HepG2 (cell line): ENCODE results near the gene PPRC1. TPM values are rescaled to one million over a fixed set of nuclear protein-coding genes. Genes with fewer than 3 reads are reported as not detected.

Source experiments
- ATF3 ChIP-seq: sonication (generic); formaldehyde crosslinking; IDR thresholded peaks from 2 replicates; pipeline ENCODE4 v1.4.0; 2020; ENCODE audit warnings: missing genetic modification reagents
- ATF7-NPFF ChIP-seq: sonication (generic); formaldehyde crosslinking; IDR thresholded peaks from 2 replicates; pipeline ENCODE4 v1.8.1; 2023; ENCODE audit warnings: mild to moderate bottlenecking, low read depth, missing genetic modification reagents, moderate library complexity
- CTCF ChIP-seq: sonication (generic); formaldehyde crosslinking; IDR thresholded peaks from 2 replicates; pipeline ENCODE4 v1.5.0; 2020; ENCODE audit warnings: mild to moderate bottlenecking, missing genetic modification reagents, moderate library complexity
- HNRNPK ChIP-seq: fragments of 200-400 bp; formaldehyde crosslinking; IDR thresholded peaks from 2 replicates; pipeline ENCODE4 v1.6.1; 2018; ENCODE audit warnings: low read length, low read depth, moderate library complexity, mild to moderate bottlenecking; ENCODE audit not compliant: poor library complexity, severe bottlenecking
- JARID2 ChIP-seq: sonication (generic); formaldehyde crosslinking; IDR thresholded peaks from 2 replicates; pipeline ENCODE4 v1.8.1; 2023; ENCODE audit warnings: missing genetic modification reagents, inconsistent platforms; ENCODE audit not compliant: insufficient replicate concordance
- MAFK ChIP-seq, 2 experiments: IDR thresholded peaks in 1 of 2; conservative IDR thresholded peaks in 1 of 2; 2 replicates each; pipeline ENCODE4 v1.6.1; 2011; ENCODE audit warnings: improper control_type of control experiment in 2 of 2, low read length in 2 of 2
- PHF20 ChIP-seq: sonication (generic); formaldehyde crosslinking; IDR thresholded peaks from 2 replicates; pipeline ENCODE4 v1.5.0; 2020; ENCODE audit warnings: mild to moderate bottlenecking, missing genetic modification reagents
- PLRG1 ChIP-seq: fragments of 450-650 bp; conservative IDR thresholded peaks from 2 replicates; pipeline ENCODE4 v1.6.1; 2016
- POLR2A ChIP-seq, 2 experiments: IDR thresholded peaks; 2 replicates each; pipeline ENCODE4 v1.6.1; 2011; ENCODE audit warnings: low read depth in 2 of 2, low read length in 2 of 2, mild to moderate bottlenecking in 1 of 2, moderate library complexity in 1 of 2; ENCODE audit not compliant: insufficient read depth in 1 of 2
- RNF2 ChIP-seq: fragments of 450-650 bp; conservative IDR thresholded peaks from 2 replicates; pipeline ENCODE4 v1.6.1; 2016; ENCODE audit warnings: low read depth
- SAFB2 ChIP-seq: sonication (generic); formaldehyde crosslinking; IDR thresholded peaks from 2 replicates; pipeline ENCODE4 v1.5.1; 2020; ENCODE audit warnings: missing genetic modification reagents, low read depth, mild to moderate bottlenecking, borderline replicate concordance
- SALL1 ChIP-seq: sonication (generic); formaldehyde crosslinking; IDR thresholded peaks from 2 replicates; pipeline ENCODE4 v1.8.0; 2022; ENCODE audit warnings: mild to moderate bottlenecking, missing genetic modification reagents
- SKI ChIP-seq: fragments of 450-650 bp; IDR thresholded peaks from one replicate; pipeline ENCODE4 v1.6.1; 2018; ENCODE audit warnings: mild to moderate bottlenecking; ENCODE audit not compliant: partially characterized antibody
- YEATS2 ChIP-seq: sonication (generic); formaldehyde crosslinking; IDR thresholded peaks from 2 replicates; pipeline ENCODE4 v1.4.0; 2020; ENCODE audit warnings: missing genetic modification reagents, borderline replicate concordance
- ZFP36 ChIP-seq: fragments of 150-350 bp; IDR thresholded peaks from 2 replicates; pipeline ENCODE4 v1.6.1; 2018; ENCODE audit warnings: borderline replicate concordance, low read length, low read depth; ENCODE audit not compliant: partially characterized antibody
- ZNF12 ChIP-seq: sonication (generic); formaldehyde crosslinking; IDR thresholded peaks from 2 replicates; pipeline ENCODE4 v1.5.0; 2020; ENCODE audit warnings: missing genetic modification reagents
- ZNF205 ChIP-seq: IDR thresholded peaks from 2 replicates; pipeline ENCODE4 v1.6.1; 2018; ENCODE audit warnings: missing biosample characterization, missing genetic modification reagents
- ZNF280D ChIP-seq: sonication (generic); formaldehyde crosslinking; IDR thresholded peaks from 2 replicates; pipeline ENCODE4 v1.5.1; 2020; ENCODE audit warnings: mild to moderate bottlenecking, missing genetic modification reagents
- ZNF501 ChIP-seq: sonication (generic); formaldehyde crosslinking; IDR thresholded peaks from 2 replicates; pipeline ENCODE4 v1.5.1; 2020; ENCODE audit warnings: mild to moderate bottlenecking, moderate library complexity, missing genetic modification reagents
- ZNF607 ChIP-seq: sonication (generic); formaldehyde crosslinking; IDR thresholded peaks from 2 replicates; pipeline ENCODE4 v1.5.1; 2020; ENCODE audit warnings: missing genetic modification reagents, mild to moderate bottlenecking, borderline replicate concordance
- ZNF747 ChIP-seq: sonication (generic); formaldehyde crosslinking; IDR thresholded peaks from 2 replicates; pipeline ENCODE4 v1.8.1; 2023; ENCODE audit warnings: missing genetic modification reagents, mild to moderate bottlenecking, borderline replicate concordance
- ZNF775 ChIP-seq: sonication (generic); formaldehyde crosslinking; IDR thresholded peaks from 2 replicates; pipeline ENCODE4 v1.4.0; 2020; ENCODE audit warnings: missing genetic modification reagents, mild to moderate bottlenecking, moderate library complexity, borderline replicate concordance
- ZSCAN30 ChIP-seq: sonication (generic); formaldehyde crosslinking; IDR thresholded peaks from 2 replicates; pipeline ENCODE4 v1.5.0; 2020; ENCODE audit warnings: mild to moderate bottlenecking, missing genetic modification reagents
- polyA plus RNA-seq, 8 experiments: library from polyadenylated mRNA; depleted of rRNA in 3 of 8; stranded (reverse) in 7 of 8; unstranded in 1 of 8; fragments of >200 nt; fragmentation: Illumina TruSeq in 4 of 8; extraction: Trizol in 4 of 8; gene quantifications; 2 replicates each; pipeline versions ENCODE4 v1.2.1 to v1.2.3, GENCODE V29; 2011 to 2016; ENCODE audit warnings: low read depth in 4 of 8, missing spikeins in 1 of 8, mixed read lengths in 1 of 8; ENCODE audit not compliant: insufficient read depth in 1 of 8
- total RNA-seq, 5 experiments: library from RNA; depleted of rRNA; stranded (reverse); fragments of >200 nt; fragmentation: Illumina TruSeq; extraction: Trizol; gene quantifications; 2 replicates each; pipeline ENCODE4 v1.2.3, GENCODE V29; 2016; ENCODE audit warnings: low read depth in 1 of 5

PPRC1 gene
- total and polyA plus RNA-seq, 2 of the 13 experiments (the other 11 are each of a cell fraction or from before 2014, with no cell fraction given), result 18.7 to 24.2 TPM

GRCh38 chr10:102132563-102133372 lies at the start of gene PPRC1 (continued):
- TF ChIP-seq MAFK (conservative IDR thresholded peaks at IDR 0.05 in 1 of 2, IDR thresholded peaks at IDR 0.05 in 1 of 2; ENCODE audit: low read length in 2 of 2) (no peak), SALL1 (CRISPR knock-in tag) (peak; percentile 69), YEATS2 (CRISPR knock-in tag) (peak; percentile 90), CTCF (CRISPR knock-in tag) (peak; percentile 93), JARID2 (CRISPR knock-in tag) (peak; percentile 59), ATF7-NPFF (CRISPR knock-in tag) (peak; percentile 71), SKI (peak; percentile 18), POLR2A (IDR thresholded peaks at IDR 0.05; ENCODE audit: insufficient read depth in 1 of 2, low read depth in 2 of 2, low read length in 2 of 2) (peak; percentile 79 to 82), PHF20 (peak; percentile 30), ZNF747 (no peak; the same call in 1 of the 2 replicates), ZSCAN30 (CRISPR knock-in tag) (no peak), HNRNPK (peak; percentile 18), RNF2 (0 out of 2 replicates have a peak, but pooled peaks have one; percentile 13), ZNF12 (CRISPR knock-in tag) (0 out of 2 replicates have a peak, but pooled peaks have one; percentile 46), SAFB2 (CRISPR knock-in tag) (peak; percentile 77; the same call in 1 of the 2 replicates), ZNF280D (CRISPR knock-in tag) (peak; percentile 17; the same call in 1 of the 2 replicates), ATF3 (CRISPR knock-in tag) (peak; percentile 32; the same call in 1 of the 2 replicates), PLRG1 (no peak), ZNF205 (CRISPR knock-in tag) (peak; percentile 55), ZFP36 (no peak), ZNF607 (CRISPR knock-in tag) (peak; percentile 94), ZNF501 (CRISPR knock-in tag) (peak; percentile 96), ZNF775 (CRISPR knock-in tag) (no peak)
